ENCODE results near the gene RBM14. TPM values are rescaled to one million over a fixed set of nuclear protein-coding genes. Genes with fewer than 3 reads are reported as not detected.

Gene RBM14
- polyA plus RNA-seq, 1 experiment = 21.4 TPM

DNA sequence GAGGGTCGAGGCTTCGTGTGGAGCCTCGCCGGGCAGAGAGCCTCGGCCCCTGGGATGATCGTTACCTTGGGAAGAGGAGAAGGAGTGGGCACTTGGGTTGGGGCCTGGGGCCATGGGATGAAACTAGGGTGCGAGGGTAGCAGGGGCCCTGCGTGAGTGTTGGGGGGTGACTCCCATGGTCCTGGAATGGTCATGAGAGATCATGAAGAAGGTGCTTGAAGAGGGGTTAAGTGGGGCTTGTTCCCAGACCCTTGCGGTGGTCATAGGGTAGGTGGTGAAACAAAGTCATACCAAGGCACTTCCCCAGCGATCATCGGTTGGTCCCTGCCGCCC, 23.2 kb upstream of the RBM14 start:
- DNase-seq (ENCODE audit: low read depth, low spot score) = no peak
- Histone ChIP-seq H3K4me3 (ENCODE audit: low read depth, low read length) (peak overlapping the region; percentile 85), H3K27me3 (ENCODE audit: control insufficient read depth, insufficient read depth, low read length) (peaks cover 4% of the 10 kb centered on the region), H3K27ac (ENCODE audit: low read depth, low read length) (peak overlapping the region; percentile 31), H3K9me3 (ENCODE audit: control insufficient read depth, insufficient read depth, low read length) (peaks cover 22% of the 10 kb centered on the region)
- no peak for TF ChIP-seq CTCF (IDR thresholded peaks at IDR 0.05; ENCODE audit: low read depth, low read length)
- ChIA-PET POLR2A (interaction anchor here (0.9 to 1.5 kb wide), 5 partner anchors 9 to 47 kb away, joined by 3 to 7 read pairs (median 3); partner anchors contain the start of genes RBM14 and ZDHHC24), CTCF (interaction anchor here (1.0 to 1.7 kb wide), 3 partner anchors 14 to 45 kb away, joined by 3 to 6 read pairs (median 5); no protein-coding TSS in a partner anchor)

- DNase-seq (ENCODE audit: low read depth, low spot score) = no peak
- POLR2A ChIA-PET = interaction anchor here (0.6 to 1.5 kb wide), 3 partner anchors 9 to 71 kb away, joined by 3 read pairs; partner anchors contain the start of gene RBM14
- H3K27ac ChIP-seq (ENCODE audit: low read depth, low read length) = no peak overlapping the region
Measured at GRCh38 chr11:66593650-66594049, 22.8 kb upstream of the RBM14 start.

GRCh38 chr11:66595245-66595904, 21.1 kb upstream of the RBM14 start:
- CTCF ChIA-PET = interaction anchor here (1.0 kb wide), 1 partner anchor 16 kb away, joined by 4 read pairs; no protein-coding TSS in a partner anchor

More at GRCh38 chr11:66593650-66594049, 22.8 kb upstream of the RBM14 start:
- Histone ChIP-seq H3K4me3 (ENCODE audit: low read depth, low read length) (peak overlapping the region; percentile 85), H3K27me3 (ENCODE audit: control insufficient read depth, insufficient read depth, low read length) (peaks cover 4% of the 10 kb centered on the region), H3K9me3 (ENCODE audit: control insufficient read depth, insufficient read depth, low read length) (peaks cover 22% of the 10 kb centered on the region)
- TF ChIP-seq CTCF (IDR thresholded peaks at IDR 0.05; ENCODE audit: low read depth, low read length) = no peak
- CTCF ChIA-PET = interaction anchor here (1.7 kb wide), 1 partner anchor 14 kb away, joined by 6 read pairs; no protein-coding TSS in a partner anchor

GRCh38 chr11:66598993-66599392, 17.4 kb upstream of the RBM14 start:
- Histone ChIP-seq H3K27ac (ENCODE audit: low read depth, low read length) (no peak overlapping the region), H3K9me3 (ENCODE audit: control insufficient read depth, insufficient read depth, low read length) (no peaks in the 10 kb centered on the region), H3K4me3 (ENCODE audit: low read depth, low read length) (no peak overlapping the region), H3K27me3 (ENCODE audit: control insufficient read depth, insufficient read depth, low read length) (no peaks in the 10 kb centered on the region)
- ChIA-PET CTCF (no interaction called here), POLR2A (no interaction called here)
- no peak for TF ChIP-seq CTCF (IDR thresholded peaks at IDR 0.05; ENCODE audit: low read depth, low read length)
- no peak for DNase-seq (ENCODE audit: low read depth, low spot score)

More at GRCh38 chr11:66595245-66595904, 21.1 kb upstream of the RBM14 start:
- peak overlapping the region; percentile 73 for H3K27ac ChIP-seq (ENCODE audit: low read depth, low read length)
- peaks cover 20% of the 10 kb centered on the region for H3K9me3 ChIP-seq (ENCODE audit: control insufficient read depth, insufficient read depth, low read length)
- peaks cover 3% of the 10 kb centered on the region for H3K27me3 ChIP-seq (ENCODE audit: control insufficient read depth, insufficient read depth, low read length)
- POLR2A ChIA-PET = interaction anchor here (0.8 to 1.5 kb wide), 3 partner anchors 11 to 43 kb away, joined by 3 to 7 read pairs (median 6); partner anchors contain the start of genes RBM14 and RBM4
- TF ChIP-seq CTCF (IDR thresholded peaks at IDR 0.05; ENCODE audit: low read depth, low read length) = no peak
- peak overlapping the region; percentile 27 for H3K4me3 ChIP-seq (ENCODE audit: low read depth, low read length)
- DNase-seq (ENCODE audit: low read depth, low spot score) = no peak

- H3K9me3 ChIP-seq (ENCODE audit: control insufficient read depth, insufficient read depth, low read length) = no peaks in the 10 kb centered on the region
- no peak overlapping the region for H3K27ac ChIP-seq (ENCODE audit: low read depth, low read length)
- DNase-seq (ENCODE audit: low read depth, low spot score) = no peak
- POLR2A ChIA-PET = no interaction called here
- TF ChIP-seq CTCF (IDR thresholded peaks at IDR 0.05; ENCODE audit: low read depth, low read length) = no peak
- H3K27me3 ChIP-seq (ENCODE audit: control insufficient read depth, insufficient read depth, low read length) = no peaks in the 10 kb centered on the region
- H3K4me3 ChIP-seq (ENCODE audit: low read depth, low read length) = no peak overlapping the region
- CTCF ChIA-PET = no interaction called here
Measured at GRCh38 chr11:66600219-66600618, 16.2 kb upstream of the RBM14 start.
